Measurements from ENCODE around the gene C6orf132.
"Not testable (repeated sequence)": the region's sequence is repeated elsewhere in the genome, so short reads cannot be mapped to it uniquely, and the experiment has no call there.

Gene C6orf132

GRCh38 chr6:42153921-42154320, 11.5 kb upstream of the C6orf132 start:
- no CpG with 5 or more reads among the region's 5 CpGs for WGBS (ENCODE audit: extremely low coverage, insufficient coverage, low lambda C conversion rate)
- no peak for DNase-seq
- Histone ChIP-seq H3K79me1 (ENCODE audit: low read length) (no peaks in the 10 kb centered on the region), H3K4ac (ENCODE audit: low read depth, low read length) (no peak overlapping the region), H3K4me2 (ENCODE audit: low read length) (no peak overlapping the region), H4K5ac (ENCODE audit: low read length) (no peak overlapping the region), H3K79me2 (ENCODE audit: control insufficient read depth, insufficient read depth, low read length) (no peaks in the 10 kb centered on the region), H2AK5ac (ENCODE audit: low read length) (no peak overlapping the region), H4K8ac (ENCODE audit: low read depth, low read length) (no peak overlapping the region), H2BK15ac (replicated peaks; ENCODE audit: low read depth) (no peak overlapping the region), H3K36me3 (ENCODE audit: control insufficient read depth, insufficient read depth, low read length) (no peaks in the 10 kb centered on the region), H3K23ac (ENCODE audit: low read length) (no peak overlapping the region), H3K27me3 (ENCODE audit: insufficient read depth, low read length, poor library complexity) (no peaks in the 10 kb centered on the region), H2BK120ac (ENCODE audit: low read depth, low read length) (no peak overlapping the region), H3K18ac (ENCODE audit: low read length) (no peak overlapping the region), H3K27ac (ENCODE audit: low read depth, low read length) (no peak overlapping the region), H3K4me1 (ENCODE audit: control insufficient read depth, low read depth, low read length) (no peaks in the 10 kb centered on the region), H3K4me3 (ENCODE audit: low read length) (no peak overlapping the region), H3K56ac (ENCODE audit: low read length) (no peak overlapping the region), H2BK5ac (ENCODE audit: low read length) (no peak overlapping the region), H3K9ac (ENCODE audit: low read length) (no peak overlapping the region)

GRCh38 chr6:42152528-42153213, 10.3 kb upstream of the C6orf132 start:
- H3K23ac ChIP-seq (ENCODE audit: low read length); H3K4me3 ChIP-seq (ENCODE audit: low read length); H3K36me3 ChIP-seq (ENCODE audit: control insufficient read depth, insufficient read depth, low read length); H2AK5ac ChIP-seq (ENCODE audit: low read length); H3K79me2 ChIP-seq (ENCODE audit: control insufficient read depth, insufficient read depth, low read length); H3K27me3 ChIP-seq (ENCODE audit: insufficient read depth, low read length, poor library complexity); H2BK15ac ChIP-seq (replicated peaks; ENCODE audit: low read depth); H2BK120ac ChIP-seq (ENCODE audit: low read depth, low read length); H3K56ac ChIP-seq (ENCODE audit: low read length); H3K9ac ChIP-seq (ENCODE audit: low read length); H3K4me2 ChIP-seq (ENCODE audit: low read length); DNase-seq; H3K27ac ChIP-seq (ENCODE audit: low read depth, low read length); H3K4me1 ChIP-seq (ENCODE audit: control insufficient read depth, low read depth, low read length); H3K79me1 ChIP-seq (ENCODE audit: low read length); H2BK5ac ChIP-seq (ENCODE audit: low read length); H4K8ac ChIP-seq (ENCODE audit: low read depth, low read length); H3K18ac ChIP-seq (ENCODE audit: low read length); H4K5ac ChIP-seq (ENCODE audit: low read length); H3K4ac ChIP-seq (ENCODE audit: low read depth, low read length): not testable (repeated sequence)
- WGBS (ENCODE audit: extremely low coverage, insufficient coverage, low lambda C conversion rate): 100% methylated on average over 1 of the region's 4 CpGs

- Histone ChIP-seq H3K56ac (ENCODE audit: low read length) (no peak overlapping the region), H3K27me3 (ENCODE audit: insufficient read depth, low read length, poor library complexity) (no peaks in the 10 kb centered on the region), H3K4me2 (ENCODE audit: low read length) (no peak overlapping the region), H4K5ac (ENCODE audit: low read length) (no peak overlapping the region), H2BK5ac (ENCODE audit: low read length) (no peak overlapping the region), H3K4ac (ENCODE audit: low read depth, low read length) (no peak overlapping the region), H2BK15ac (replicated peaks; ENCODE audit: low read depth) (no peak overlapping the region), H3K79me1 (ENCODE audit: low read length) (no peaks in the 10 kb centered on the region), H4K8ac (ENCODE audit: low read depth, low read length) (no peak overlapping the region), H3K9ac (ENCODE audit: low read length) (no peak overlapping the region), H3K23ac (ENCODE audit: low read length) (no peak overlapping the region), H3K36me3 (ENCODE audit: control insufficient read depth, insufficient read depth, low read length) (no peaks in the 10 kb centered on the region), H3K79me2 (ENCODE audit: control insufficient read depth, insufficient read depth, low read length) (no peaks in the 10 kb centered on the region), H3K4me1 (ENCODE audit: control insufficient read depth, low read depth, low read length) (no peaks in the 10 kb centered on the region), H3K4me3 (ENCODE audit: low read length) (no peak overlapping the region), H2BK120ac (ENCODE audit: low read depth, low read length) (no peak overlapping the region), H3K18ac (ENCODE audit: low read length) (no peak overlapping the region), H3K27ac (ENCODE audit: low read depth, low read length) (no peak overlapping the region), H2AK5ac (ENCODE audit: low read length) (no peak overlapping the region)
- no CpG with 5 or more reads among the region's 8 CpGs for WGBS (ENCODE audit: extremely low coverage, insufficient coverage, low lambda C conversion rate)
- DNase-seq: no peak
These were observed 9.6 kb upstream of the C6orf132 start for GRCh38 chr6:42152024-42152423.

- Histone ChIP-seq H3K56ac (ENCODE audit: low read length) (no peak overlapping the region), H2BK15ac (replicated peaks; ENCODE audit: low read depth) (no peak overlapping the region), H3K79me1 (ENCODE audit: low read length) (no peaks in the 10 kb centered on the region), H3K4ac (ENCODE audit: low read depth, low read length) (no peak overlapping the region), H2BK120ac (ENCODE audit: low read depth, low read length) (no peak overlapping the region), H3K36me3 (ENCODE audit: control insufficient read depth, insufficient read depth, low read length) (no peaks in the 10 kb centered on the region), H2AK5ac (ENCODE audit: low read length) (no peak overlapping the region), H3K4me2 (ENCODE audit: low read length) (no peak overlapping the region), H4K8ac (ENCODE audit: low read depth, low read length) (no peak overlapping the region), H3K18ac (ENCODE audit: low read length) (no peak overlapping the region), H3K79me2 (ENCODE audit: control insufficient read depth, insufficient read depth, low read length) (no peaks in the 10 kb centered on the region), H3K4me3 (ENCODE audit: low read length) (no peak overlapping the region), H2BK5ac (ENCODE audit: low read length) (no peak overlapping the region), H3K9ac (ENCODE audit: low read length) (no peak overlapping the region), H3K27me3 (ENCODE audit: insufficient read depth, low read length, poor library complexity) (no peaks in the 10 kb centered on the region), H4K5ac (ENCODE audit: low read length) (no peak overlapping the region), H3K23ac (ENCODE audit: low read length) (no peak overlapping the region), H3K27ac (ENCODE audit: low read depth, low read length) (no peak overlapping the region), H3K4me1 (ENCODE audit: control insufficient read depth, low read depth, low read length) (no peaks in the 10 kb centered on the region)
- WGBS (ENCODE audit: extremely low coverage, insufficient coverage, low lambda C conversion rate): no CpG with 5 or more reads among the region's 8 CpGs
- DNase-seq: no peak
These were observed 7.8 kb upstream of the C6orf132 start for GRCh38 chr6:42150254-42150653.

GRCh38 chr6:42148058-42148457, 5.6 kb upstream of the C6orf132 start:
- Histone ChIP-seq H4K8ac (ENCODE audit: low read depth, low read length) (no peak overlapping the region), H3K4me2 (ENCODE audit: low read length) (no peak overlapping the region), H3K4me3 (ENCODE audit: low read length) (no peak overlapping the region), H2AK5ac (ENCODE audit: low read length) (no peak overlapping the region), H3K27ac (ENCODE audit: low read depth, low read length) (peak overlapping the region; percentile 1), H3K56ac (ENCODE audit: low read length) (peak overlapping the region; percentile 63), H3K36me3 (ENCODE audit: control insufficient read depth, insufficient read depth, low read length) (no peaks in the 10 kb centered on the region), H3K79me1 (ENCODE audit: low read length) (no peaks in the 10 kb centered on the region), H2BK15ac (replicated peaks; ENCODE audit: low read depth) (no peak overlapping the region), H3K9ac (ENCODE audit: low read length) (peak overlapping the region; percentile 5), H2BK120ac (ENCODE audit: low read depth, low read length) (no peak overlapping the region), H3K4me1 (ENCODE audit: control insufficient read depth, low read depth, low read length) (no peaks in the 10 kb centered on the region), H3K4ac (ENCODE audit: low read depth, low read length) (peak overlapping the region; percentile 41), H4K5ac (ENCODE audit: low read length) (no peak overlapping the region), H2BK5ac (ENCODE audit: low read length) (peak overlapping the region; percentile 36), H3K27me3 (ENCODE audit: insufficient read depth, low read length, poor library complexity) (no peaks in the 10 kb centered on the region), H3K79me2 (ENCODE audit: control insufficient read depth, insufficient read depth, low read length) (no peaks in the 10 kb centered on the region), H3K23ac (ENCODE audit: low read length) (no peak overlapping the region), H3K18ac (ENCODE audit: low read length) (peak overlapping the region; percentile 0)
- DNase-seq: no peak
- WGBS (ENCODE audit: extremely low coverage, insufficient coverage, low lambda C conversion rate): no CpG with 5 or more reads among the region's 3 CpGs

GRCh38 chr6:42147138-42147562, 4.7 kb upstream of the C6orf132 start:
- Histone ChIP-seq H2BK5ac (ENCODE audit: low read length) (no peak overlapping the region), H3K27ac (ENCODE audit: low read depth, low read length) (no peak overlapping the region), H4K8ac (ENCODE audit: low read depth, low read length) (no peak overlapping the region), H2BK15ac (replicated peaks; ENCODE audit: low read depth) (no peak overlapping the region), H3K4me2 (ENCODE audit: low read length) (no peak overlapping the region), H2AK5ac (ENCODE audit: low read length) (no peak overlapping the region), H3K9ac (ENCODE audit: low read length) (no peak overlapping the region), H3K36me3 (ENCODE audit: control insufficient read depth, insufficient read depth, low read length) (no peaks in the 10 kb centered on the region), H3K4me1 (ENCODE audit: control insufficient read depth, low read depth, low read length) (peaks cover 2% of the 10 kb centered on the region), H3K4ac (ENCODE audit: low read depth, low read length) (no peak overlapping the region), H2BK120ac (ENCODE audit: low read depth, low read length) (no peak overlapping the region), H3K56ac (ENCODE audit: low read length) (no peak overlapping the region), H4K5ac (ENCODE audit: low read length) (no peak overlapping the region), H3K79me1 (ENCODE audit: low read length) (no peaks in the 10 kb centered on the region), H3K4me3 (ENCODE audit: low read length) (no peak overlapping the region), H3K79me2 (ENCODE audit: control insufficient read depth, insufficient read depth, low read length) (peaks cover 2% of the 10 kb centered on the region), H3K27me3 (ENCODE audit: insufficient read depth, low read length, poor library complexity) (no peaks in the 10 kb centered on the region), H3K18ac (ENCODE audit: low read length) (no peak overlapping the region), H3K23ac (ENCODE audit: low read length) (no peak overlapping the region)
- peak; percentile 82 for DNase-seq
- no CpG with 5 or more reads among the region's 10 CpGs for WGBS (ENCODE audit: extremely low coverage, insufficient coverage, low lambda C conversion rate)
